ENCODE measurements around the gene PARP9. TPM values are rescaled to one million over a fixed set of nuclear protein-coding genes. Genes with fewer than 3 reads are reported as not detected.

The PARP9 gene
- total RNA-seq, 1 donor from 2014 or later: 90.4 TPM

- no peak for ATAC-seq
- TF ChIP-seq CTCF (IDR thresholded peaks at IDR 0.05): no peak
- intact Hi-C loops (cut with DNase I): no loop called here
These were observed 26.5 kb upstream of the PARP9 start for GRCh38 chr3:122590610-122591009.

GRCh38 chr3:122589297-122589696 is 25.2 kb upstream of the PARP9 start:
- H3K27ac ChIP-seq: no peak overlapping the region
- DNase-seq: no peak
- ATAC-seq: no peak
- TF ChIP-seq CTCF (IDR thresholded peaks at IDR 0.05): no peak
- intact Hi-C loops (cut with DNase I): no loop called here
- no peaks in the 10 kb centered on the region for H3K4me1 ChIP-seq
- H3K27me3 ChIP-seq (ENCODE audit: low read depth): no peaks in the 10 kb centered on the region
- no peaks in the 10 kb centered on the region for H3K9me3 ChIP-seq
- no peaks in the 10 kb centered on the region for H3K36me3 ChIP-seq
- H3K4me3 ChIP-seq: no peak overlapping the region

More at GRCh38 chr3:122590610-122591009, 26.5 kb upstream of the PARP9 start:
- Histone ChIP-seq H3K36me3 (no peaks in the 10 kb centered on the region), H3K27ac (no peak overlapping the region), H3K9me3 (no peaks in the 10 kb centered on the region), H3K4me3 (no peak overlapping the region), H3K4me1 (no peaks in the 10 kb centered on the region), H3K27me3 (ENCODE audit: low read depth) (no peaks in the 10 kb centered on the region)
- DNase-seq: no peak

GRCh38 chr3:122587572-122587971 is 23.5 kb upstream of the PARP9 start:
- Histone ChIP-seq H3K4me3 (no peak overlapping the region), H3K36me3 (no peaks in the 10 kb centered on the region), H3K9me3 (peaks cover 5% of the 10 kb centered on the region), H3K4me1 (no peaks in the 10 kb centered on the region), H3K27me3 (ENCODE audit: low read depth) (no peaks in the 10 kb centered on the region), H3K27ac (no peak overlapping the region)
- TF ChIP-seq CTCF (IDR thresholded peaks at IDR 0.05): no peak
- ATAC-seq: no peak
- intact Hi-C loops (cut with DNase I): no loop called here
- no peak for DNase-seq

- no peak for ATAC-seq
- no peak overlapping the region for H3K4me3 ChIP-seq
- H3K4me1 ChIP-seq: no peaks in the 10 kb centered on the region
- intact Hi-C loops (cut with DNase I): no loop called here
- H3K27me3 ChIP-seq (ENCODE audit: low read depth): no peaks in the 10 kb centered on the region
- no peaks in the 10 kb centered on the region for H3K36me3 ChIP-seq
- H3K9me3 ChIP-seq: peaks cover 11% of the 10 kb centered on the region
- DNase-seq: no peak
- H3K27ac ChIP-seq: no peak overlapping the region
- TF ChIP-seq CTCF (IDR thresholded peaks at IDR 0.05): no peak
These were observed 22.8 kb upstream of the PARP9 start for GRCh38 chr3:122586773-122587485.

- intact Hi-C loops (cut with DNase I): no loop called here
- Histone ChIP-seq H3K36me3 (no peaks in the 10 kb centered on the region), H3K27me3 (ENCODE audit: low read depth) (no peaks in the 10 kb centered on the region), H3K4me3 (no peak overlapping the region), H3K4me1 (no peaks in the 10 kb centered on the region), H3K27ac (no peak overlapping the region), H3K9me3 (peaks cover 16% of the 10 kb centered on the region)
- no peak for TF ChIP-seq CTCF (IDR thresholded peaks at IDR 0.05)
- no peak for DNase-seq
- ATAC-seq: no peak
These were observed 22.0 kb upstream of the PARP9 start for GRCh38 chr3:122586098-122586497.
